HG02938 (cell line): Measurements from ENCODE around the gene GABRG1.

Source experiments
- ATAC-seq: cut with Tn5 transposase; IDR thresholded peaks from one replicate; pipeline ENCODE4 v1.9.1; 2021; ENCODE audit warnings: mild to moderate bottlenecking, moderate library complexity; ENCODE audit not compliant: unreplicated experiment

GABRG1 gene

DNA sequence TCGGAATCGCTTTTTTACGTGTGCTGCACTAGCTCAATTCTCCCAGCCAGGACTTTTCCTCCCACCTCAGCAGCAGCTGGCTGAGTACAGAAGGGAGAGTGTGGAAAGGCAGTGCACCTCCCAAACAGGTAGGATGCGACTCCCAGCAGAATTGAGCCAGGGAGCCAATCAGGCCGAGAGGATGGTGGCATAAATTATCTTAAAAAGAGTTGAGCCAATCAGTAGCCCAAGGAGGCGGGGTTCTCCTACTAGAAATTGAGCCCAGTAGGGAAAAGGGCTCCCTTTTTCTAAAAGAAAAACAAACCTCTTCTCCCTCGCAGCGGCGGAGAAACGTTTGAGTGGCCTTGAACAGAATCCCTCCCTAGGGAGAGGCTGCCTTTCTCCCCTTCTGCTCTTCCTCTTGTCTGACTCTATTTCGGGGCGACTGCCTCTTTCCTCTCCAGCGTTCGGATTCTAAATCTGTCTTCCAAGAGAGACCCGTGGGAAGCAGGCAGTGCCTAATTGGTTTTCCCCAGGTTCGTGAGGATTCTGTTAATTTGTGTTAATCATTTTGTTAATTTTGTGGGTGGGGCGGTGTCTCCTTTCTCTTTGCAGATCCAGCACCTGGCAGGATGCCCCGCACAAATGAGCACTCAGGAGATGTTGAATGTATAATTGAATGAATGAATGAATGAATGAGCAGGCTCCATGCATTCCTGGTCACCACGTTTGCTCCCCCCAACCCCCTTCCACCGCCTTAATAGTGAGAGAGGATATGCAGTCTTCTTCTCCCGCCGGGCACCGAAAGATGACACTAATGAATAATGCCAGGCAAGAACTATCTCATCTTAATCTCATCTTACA is at the start of gene GABRG1:
GABRG1 (minus strand) TSS at position 142 of the 843 bp plus-strand sequence; CDS start at position 1, 141 bp downstream.
- no peak for ATAC-seq

DNA sequence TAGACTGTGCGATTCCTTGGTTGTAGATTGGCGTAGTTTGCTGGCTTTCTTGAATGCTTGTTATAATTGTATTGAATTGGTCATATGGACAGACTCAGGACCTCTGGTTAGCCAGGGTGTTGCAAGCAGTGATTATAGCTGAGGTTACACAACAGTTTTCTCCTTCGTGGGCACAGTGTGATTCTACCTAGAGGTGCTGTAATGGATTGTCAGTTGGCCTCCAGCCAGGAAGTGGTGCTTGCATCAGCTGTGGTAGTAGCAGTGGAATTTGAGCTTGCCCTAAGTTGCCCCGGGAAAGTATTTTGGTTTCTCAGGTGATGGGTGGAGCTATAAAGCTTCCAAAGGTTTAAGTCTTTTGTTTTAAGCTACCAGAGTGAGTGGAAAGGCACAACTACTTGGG is 23.1 kb upstream of the GABRG1 start:
- ATAC-seq: no peak

DNA sequence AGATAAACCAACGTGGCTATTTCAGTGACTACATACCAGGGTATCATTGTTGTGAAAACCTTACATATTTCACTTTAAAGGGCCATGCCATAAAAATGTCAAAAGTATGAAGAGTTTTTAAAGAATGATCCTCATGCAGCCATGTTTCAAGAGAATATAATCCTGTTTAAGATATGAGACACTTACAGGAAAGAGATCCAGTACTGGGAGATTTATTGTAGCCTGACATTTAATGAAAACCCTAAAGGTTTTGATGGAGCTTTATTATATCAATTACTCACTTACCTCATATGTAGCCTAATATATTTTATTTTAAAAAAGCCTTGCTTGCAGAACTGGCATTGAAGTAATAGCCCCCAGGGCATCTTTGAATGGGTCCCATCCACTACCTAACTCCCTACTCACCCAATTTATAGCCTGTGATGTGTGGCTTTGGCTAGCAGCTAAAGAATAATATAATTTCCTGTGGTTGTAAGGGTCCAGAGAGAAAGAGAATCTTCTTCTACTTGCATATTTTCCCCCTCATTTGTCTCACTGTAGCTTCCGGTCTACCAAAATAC is 7.7 kb upstream of the GABRG1 start:
- no peak for ATAC-seq

DNA sequence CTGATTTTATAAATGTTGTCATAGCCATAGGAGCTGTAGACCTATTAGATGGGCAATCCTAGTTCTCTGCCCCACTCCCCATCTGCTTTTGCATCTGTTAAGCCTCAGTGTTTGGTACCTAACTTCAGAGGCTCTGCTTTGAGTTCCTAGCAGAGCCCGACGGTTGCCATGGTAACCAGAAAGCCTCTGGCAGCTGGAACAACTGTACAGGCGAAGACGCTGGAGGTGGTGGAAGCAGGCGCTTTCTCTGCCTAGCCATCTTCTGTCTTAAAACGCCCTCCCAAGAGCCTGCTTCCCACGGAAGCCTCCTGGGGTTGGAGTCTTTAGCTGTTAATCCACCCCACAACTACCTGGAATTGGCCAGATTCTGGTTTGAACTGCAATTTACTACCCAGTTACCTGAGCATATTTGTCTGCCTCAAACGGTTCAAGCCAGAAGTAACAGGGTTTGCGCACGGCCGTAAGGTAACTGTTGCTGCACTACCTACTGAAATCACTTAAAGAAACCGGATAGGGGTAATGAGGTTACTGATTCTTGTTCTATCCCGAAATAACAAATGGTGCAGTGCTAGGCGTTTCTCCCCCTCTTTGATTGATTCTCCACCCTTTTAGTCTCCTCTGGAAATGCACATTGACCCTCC is 1.0 kb upstream of the GABRG1 start:
- ATAC-seq: no peak

DNA sequence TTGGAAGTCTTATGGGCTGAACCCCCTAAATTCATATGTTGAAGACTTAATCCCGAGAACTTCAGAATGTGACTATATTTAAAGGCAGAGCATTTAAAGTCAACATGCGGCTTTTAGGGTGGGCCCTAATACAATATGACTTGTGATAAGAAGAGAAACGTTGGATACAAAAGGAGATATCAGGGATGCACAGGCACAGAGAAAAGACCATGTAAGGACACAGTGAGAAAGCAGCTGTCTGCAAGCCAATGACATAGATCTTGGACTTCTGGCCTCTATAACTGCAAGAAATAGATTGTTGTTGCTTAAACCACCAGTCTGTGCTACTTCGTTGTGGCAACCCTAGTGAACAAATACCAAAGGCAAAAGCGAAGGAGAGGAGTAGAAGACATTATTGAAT is 42.2 kb downstream of the GABRG1 start:
- ATAC-seq: no peak

DNA sequence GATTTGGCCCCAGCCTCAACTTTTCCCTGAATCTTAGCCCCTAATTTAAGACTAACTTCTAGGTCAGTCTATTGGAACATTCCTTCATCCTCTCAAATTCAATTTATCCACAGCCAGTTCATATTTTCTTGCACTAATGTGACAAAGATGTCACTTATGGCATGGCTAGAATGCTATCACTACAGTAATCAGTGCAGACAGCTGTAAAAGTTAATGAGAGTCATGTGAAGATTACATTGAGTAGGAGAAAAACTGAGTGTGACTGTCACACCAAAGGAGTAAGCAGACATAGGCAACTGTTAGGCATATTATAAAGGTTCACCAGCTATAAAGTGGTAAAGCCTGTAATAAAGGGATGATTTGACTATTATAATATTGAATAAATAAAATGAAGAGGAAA is 42.6 kb downstream of the GABRG1 start:
- no peak for ATAC-seq

DNA sequence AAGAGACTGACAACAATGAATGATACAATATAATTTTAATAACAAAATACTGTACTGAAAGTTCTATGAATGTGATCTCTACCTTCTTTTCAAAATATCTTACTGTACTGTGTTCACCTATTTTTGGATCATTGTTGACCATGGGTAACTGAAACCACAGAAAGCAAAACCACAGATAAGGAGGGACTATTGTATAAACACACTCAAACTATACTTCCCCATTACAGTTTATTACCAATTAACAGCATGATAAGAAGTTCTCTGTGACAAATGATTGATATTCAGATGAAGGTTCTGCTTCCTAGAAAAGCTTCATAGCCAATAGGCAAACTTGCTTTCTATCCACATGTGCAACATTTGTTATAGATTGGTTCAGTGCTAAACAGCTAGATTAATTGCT is 50.1 kb downstream of the GABRG1 start:
- no peak for ATAC-seq

DNA sequence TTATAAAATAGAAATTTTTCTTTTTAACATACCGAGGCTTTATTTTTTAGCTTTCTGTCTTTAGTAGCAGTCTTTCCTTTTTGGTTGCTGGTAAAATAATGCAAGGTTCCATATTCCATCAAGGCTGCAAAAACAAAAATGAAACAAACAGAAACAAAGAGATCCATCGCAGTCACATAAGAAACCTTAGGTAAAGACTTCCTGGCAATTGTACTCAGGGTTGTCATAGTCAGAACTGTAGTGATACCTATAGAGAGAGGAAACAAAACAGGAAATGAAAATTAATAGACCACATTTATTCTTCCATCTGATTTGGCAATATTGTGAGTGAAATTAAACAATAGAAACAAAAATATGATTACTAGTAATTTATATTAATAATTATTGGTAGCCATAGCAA is 72.5 kb downstream of the GABRG1 start:
- ATAC-seq: no peak

DNA sequence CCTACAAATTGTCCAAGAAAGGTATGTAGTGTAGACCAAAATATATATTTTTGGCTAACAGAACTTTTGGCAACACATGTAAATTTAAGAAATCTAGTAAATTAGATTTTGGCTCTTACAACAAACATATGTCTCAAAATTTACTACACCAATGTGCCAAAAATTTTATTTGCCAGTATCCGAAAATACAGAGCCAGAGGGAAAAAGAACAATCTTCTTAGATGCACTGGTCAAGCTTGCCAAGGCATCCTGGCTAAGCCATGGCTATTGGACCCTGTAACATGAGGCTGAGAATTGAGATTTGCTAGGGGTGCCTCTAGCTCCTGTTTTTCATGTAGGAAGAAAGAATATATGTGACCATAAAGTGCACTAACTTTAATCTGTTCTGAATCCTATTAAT is 91.8 kb downstream of the GABRG1 start:
- no peak for ATAC-seq

DNA sequence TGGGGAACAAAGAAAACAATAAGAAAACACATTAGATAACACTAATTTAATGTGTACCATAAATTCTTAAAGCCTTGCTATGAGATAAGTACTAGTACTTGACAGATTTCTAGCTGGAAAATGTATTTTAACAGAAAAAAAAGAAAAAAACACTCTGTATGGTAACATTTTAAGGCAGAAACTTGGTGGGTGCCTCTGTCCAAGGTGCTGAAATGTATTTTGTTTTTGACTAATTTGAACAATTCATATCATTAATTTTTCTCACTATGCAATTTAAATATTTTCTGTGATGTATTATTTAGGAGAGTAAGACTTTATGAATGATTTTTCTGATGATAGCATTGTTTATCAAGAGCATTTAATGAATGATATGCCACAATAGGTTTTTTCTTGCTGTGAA is 107.5 kb downstream of the GABRG1 start:
- ATAC-seq: no peak

DNA sequence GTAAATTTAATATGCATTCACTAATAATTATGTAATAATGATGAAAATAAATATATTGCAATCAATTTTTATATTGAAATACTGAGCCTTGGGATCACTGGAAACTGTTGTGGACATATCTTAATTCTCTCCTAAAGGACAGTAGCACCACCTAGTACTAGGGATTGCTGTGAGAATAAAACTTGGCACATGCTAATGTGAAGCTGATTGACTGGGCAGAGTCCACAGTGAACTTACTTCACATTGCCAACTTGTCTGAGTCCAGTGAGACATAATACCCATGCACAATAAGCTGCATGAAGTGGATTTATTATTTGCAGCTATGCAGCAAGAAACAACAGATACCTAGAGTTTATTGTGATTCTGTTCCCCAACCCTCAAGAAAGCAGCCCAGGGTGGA is 131.1 kb downstream of the GABRG1 start:
- no peak for ATAC-seq

DNA sequence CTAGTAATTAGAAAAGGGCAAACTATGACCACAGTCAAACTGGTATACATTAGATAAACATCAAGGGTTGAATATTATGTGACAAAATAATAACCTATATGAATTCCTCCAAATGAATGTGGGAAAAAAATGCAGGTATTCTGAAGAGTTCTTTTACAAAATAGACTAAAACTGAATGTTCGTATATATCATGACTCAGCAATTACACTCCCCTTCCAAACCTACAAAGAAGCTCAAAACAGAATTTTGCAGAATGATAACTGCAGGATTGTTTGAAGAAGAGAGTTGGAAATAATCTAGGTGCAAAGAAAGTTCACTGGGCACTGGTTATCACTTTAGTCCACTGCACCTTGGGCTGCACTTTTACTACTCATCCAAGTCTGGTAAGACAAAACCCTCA is 134.1 kb downstream of the GABRG1 start:
- no peak for ATAC-seq

DNA sequence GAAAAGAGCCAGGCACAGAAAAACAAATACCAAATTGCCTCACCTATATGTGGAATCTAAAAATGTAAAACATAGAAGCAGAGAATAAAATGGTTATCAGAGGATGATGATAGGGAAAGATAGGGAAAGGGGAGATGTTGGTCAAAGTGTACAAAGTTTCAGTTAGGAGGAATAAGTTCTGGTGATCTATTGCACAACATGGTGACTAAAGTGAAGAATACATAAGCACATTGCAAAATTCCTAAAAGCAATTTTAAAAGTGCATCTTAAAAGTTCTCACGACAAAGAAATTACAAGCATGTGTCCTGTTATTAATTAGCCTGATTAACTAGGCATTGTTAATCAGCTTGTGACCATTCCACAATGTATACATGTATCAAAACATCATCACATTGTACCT is 136.0 kb downstream of the GABRG1 start:
- no peak for ATAC-seq
